HFF-Myc (cell line): Measurements from ENCODE around the gene DGKQ.

Experiments
- DNase-seq: peaks from one replicate; pipeline ENCODE4 v3.0.0-alpha.2; 2011; ENCODE audit warnings: low read depth; ENCODE audit errors: extremely low read depth
- H3K4me3 ChIP-seq: replicated peaks from 2 replicates; pipeline ENCODE4 v1.5.1; 2011; ENCODE audit warnings: low read depth, mild to moderate bottlenecking, control low read depth, low read length
- TF ChIP-seq, protein P1 (sequence below): IDR thresholded peaks from 2 replicates; pipeline ENCODE4 v1.5.1; 2012; ENCODE audit warnings: mild to moderate bottlenecking, low read depth, low read length, control low read depth; ENCODE audit errors: missing control alignments

DGKQ gene

DNA sequence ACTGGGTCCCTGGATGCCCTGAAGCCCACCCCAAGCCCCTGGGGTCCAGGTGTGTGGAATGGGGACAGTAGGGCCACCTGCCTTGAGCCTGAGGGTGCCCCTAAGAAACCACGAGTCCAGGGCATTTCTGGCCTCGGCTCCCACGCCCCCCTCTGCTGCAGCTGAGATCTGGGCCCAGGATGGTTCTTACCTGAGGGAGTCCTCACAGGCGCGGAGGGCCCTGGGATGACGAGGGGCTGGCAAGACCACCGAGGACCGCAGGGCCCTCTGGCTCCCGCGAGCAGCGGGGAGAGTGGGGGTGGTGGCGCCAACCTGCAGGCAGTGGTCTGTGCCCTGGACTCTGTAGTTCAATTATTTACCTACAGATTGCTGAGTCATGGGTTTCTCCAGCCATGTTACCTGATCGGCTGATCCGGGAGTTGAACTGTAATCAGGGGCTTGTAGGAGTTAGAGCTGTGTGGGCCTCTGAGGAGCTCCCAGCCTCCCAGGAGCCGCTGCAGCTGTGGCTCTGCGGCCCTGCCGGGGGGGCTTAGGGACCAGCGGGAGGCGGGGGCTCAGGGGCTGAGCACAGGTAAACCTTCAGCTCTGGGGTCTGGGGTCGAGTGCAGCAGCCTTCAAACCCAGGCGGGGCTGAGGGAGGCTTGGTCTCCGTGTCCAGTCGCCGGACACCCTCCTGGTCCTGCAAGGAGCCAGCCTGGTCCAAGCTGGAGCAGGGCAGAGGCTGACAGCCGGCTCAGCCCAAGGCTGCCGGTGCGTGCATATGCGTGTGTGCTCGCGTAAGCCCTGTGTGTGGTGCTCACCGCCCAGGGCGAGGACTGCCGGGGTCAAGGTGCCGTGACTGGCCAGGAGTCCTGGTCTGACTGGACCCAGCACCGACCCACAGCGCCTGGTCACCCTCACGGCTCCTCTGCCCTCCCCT lies 20.0 kb upstream of the DGKQ start, which contains the start of gene SLC26A1:
Gene SLC26A1 (minus strand): TSS at position 294 of the 919 bp plus-strand sequence. CDS start 1,701 bp downstream, outside the sequence.
- H3K4me3 ChIP-seq, result no peak within 1 kb of the TSS
- TF ChIP-seq, protein P1, sequence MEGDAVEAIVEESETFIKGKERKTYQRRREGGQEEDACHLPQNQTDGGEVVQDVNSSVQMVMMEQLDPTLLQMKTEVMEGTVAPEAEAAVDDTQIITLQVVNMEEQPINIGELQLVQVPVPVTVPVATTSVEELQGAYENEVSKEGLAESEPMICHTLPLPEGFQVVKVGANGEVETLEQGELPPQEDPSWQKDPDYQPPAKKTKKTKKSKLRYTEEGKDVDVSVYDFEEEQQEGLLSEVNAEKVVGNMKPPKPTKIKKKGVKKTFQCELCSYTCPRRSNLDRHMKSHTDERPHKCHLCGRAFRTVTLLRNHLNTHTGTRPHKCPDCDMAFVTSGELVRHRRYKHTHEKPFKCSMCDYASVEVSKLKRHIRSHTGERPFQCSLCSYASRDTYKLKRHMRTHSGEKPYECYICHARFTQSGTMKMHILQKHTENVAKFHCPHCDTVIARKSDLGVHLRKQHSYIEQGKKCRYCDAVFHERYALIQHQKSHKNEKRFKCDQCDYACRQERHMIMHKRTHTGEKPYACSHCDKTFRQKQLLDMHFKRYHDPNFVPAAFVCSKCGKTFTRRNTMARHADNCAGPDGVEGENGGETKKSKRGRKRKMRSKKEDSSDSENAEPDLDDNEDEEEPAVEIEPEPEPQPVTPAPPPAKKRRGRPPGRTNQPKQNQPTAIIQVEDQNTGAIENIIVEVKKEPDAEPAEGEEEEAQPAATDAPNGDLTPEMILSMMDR, result no peak
- no peak for DNase-seq

DNA sequence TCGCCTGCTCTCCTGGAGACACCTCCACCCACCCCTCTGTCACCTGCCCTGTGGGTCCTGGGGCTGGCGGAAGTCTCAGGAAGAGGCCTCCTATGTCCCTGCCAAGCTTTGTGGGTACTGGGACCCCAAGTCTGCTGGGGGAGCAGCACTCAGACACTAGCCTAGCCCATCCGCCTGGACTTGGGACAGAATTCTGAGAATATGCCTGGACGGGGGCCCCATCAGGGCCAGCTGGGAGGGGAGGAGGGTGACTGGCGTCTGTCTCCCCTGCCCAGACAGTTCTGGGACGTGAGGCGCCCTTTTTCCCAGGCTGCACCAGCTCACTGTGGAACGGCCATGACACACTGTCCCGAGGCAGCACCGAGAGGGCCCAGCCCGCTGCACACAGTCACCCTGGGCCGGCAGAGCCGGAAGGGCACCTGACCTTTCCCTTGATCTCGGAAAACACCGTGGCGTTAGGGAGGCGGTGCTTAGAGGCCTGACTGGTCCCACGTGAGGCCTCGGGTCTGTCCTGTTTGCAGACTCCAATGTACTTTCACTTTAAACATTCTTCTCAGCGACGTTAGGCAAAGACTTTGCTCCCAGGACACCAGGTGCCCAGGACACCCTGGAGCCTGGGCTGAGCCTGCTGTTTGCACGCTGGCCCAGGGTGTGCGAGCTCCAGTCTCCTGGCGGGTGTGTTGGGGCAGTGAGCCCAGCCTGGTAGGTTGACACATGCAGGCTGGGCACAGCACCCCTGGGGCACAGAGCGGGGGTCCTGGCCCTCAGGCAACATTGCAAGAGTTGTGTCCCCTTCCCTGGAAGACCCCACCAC lies 19.1 kb upstream of the DGKQ start:
- DNase-seq, result no peak
- no peak overlapping the region for H3K4me3 ChIP-seq
- TF ChIP-seq, protein P1, result no peak

DNA sequence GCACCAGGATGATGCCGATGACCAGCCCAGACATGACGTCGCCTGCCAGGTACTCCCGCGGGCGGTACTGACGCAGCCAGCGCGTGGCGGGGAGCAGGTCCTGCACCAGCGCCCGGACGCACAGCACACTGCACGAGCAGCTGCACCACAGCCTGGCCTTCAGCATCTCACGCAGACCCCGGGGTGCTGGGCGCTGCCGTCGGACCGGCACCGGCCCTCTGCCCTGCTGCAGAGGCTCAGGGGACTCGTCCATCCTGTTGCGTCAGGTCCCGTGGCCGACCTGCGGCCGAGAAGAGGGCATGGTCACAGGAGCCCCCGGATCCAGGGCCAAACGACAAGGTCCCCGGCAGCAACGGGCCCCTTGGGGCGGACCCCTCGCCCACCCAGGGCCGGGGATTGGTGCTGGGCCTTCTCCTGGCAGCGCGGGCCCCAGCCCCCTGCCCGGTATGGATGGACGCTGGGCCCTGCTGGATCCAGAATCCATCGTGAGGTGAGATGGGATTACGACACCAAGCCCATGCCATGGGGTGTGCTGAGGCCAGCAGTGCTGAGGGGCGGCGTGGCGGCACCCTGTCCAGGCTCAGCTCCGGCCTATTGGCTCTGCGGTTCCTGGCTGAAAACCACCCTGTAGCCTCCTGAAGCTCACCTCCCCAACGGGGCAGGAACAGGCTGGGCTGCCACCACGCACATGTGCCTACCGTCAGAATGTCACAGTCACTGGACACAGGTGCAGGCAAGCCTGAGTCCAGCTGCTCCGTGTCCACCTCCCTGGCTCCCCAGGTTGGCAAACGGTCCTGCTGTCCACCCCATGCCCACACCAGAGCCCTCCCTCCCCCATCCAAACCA lies 18.3 kb upstream of the DGKQ start:
- no peak for DNase-seq
- H3K4me3 ChIP-seq, result no peak overlapping the region
- TF ChIP-seq, protein P1, result no peak

DNA sequence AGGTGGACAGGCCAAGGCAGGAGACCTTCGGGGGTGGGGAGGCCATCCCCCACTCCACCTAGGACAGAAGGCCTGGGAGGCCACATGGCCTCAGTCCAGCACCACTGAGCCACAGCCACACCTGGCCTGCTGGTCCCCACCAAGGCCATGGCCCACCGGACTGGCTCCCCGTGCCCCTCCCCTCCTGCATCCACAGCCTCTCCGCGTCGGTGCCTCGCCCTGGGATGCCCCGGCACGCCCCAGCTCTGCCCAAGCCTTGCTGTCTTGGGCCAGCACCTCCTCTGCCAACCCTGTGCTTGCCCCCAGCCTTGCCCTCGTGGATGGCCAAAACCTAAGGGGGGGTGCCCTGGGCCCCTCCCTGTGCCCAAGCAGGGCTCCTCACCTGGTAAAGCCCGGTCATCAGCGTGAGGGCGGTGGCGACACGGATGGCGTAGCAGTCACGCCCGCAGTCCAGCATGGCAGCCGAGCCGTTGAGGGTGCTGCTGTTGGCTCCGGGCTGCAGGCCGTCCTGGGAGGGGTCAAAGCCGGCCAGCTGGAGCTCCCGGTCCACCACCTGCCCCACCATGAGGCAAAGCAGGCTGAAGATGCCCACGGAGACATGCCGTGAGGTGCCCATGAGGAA lies 17.5 kb upstream of the DGKQ start:
- TF ChIP-seq, protein P1, result no peak
- no peak overlapping the region for H3K4me3 ChIP-seq
- DNase-seq, result no peak

DNA sequence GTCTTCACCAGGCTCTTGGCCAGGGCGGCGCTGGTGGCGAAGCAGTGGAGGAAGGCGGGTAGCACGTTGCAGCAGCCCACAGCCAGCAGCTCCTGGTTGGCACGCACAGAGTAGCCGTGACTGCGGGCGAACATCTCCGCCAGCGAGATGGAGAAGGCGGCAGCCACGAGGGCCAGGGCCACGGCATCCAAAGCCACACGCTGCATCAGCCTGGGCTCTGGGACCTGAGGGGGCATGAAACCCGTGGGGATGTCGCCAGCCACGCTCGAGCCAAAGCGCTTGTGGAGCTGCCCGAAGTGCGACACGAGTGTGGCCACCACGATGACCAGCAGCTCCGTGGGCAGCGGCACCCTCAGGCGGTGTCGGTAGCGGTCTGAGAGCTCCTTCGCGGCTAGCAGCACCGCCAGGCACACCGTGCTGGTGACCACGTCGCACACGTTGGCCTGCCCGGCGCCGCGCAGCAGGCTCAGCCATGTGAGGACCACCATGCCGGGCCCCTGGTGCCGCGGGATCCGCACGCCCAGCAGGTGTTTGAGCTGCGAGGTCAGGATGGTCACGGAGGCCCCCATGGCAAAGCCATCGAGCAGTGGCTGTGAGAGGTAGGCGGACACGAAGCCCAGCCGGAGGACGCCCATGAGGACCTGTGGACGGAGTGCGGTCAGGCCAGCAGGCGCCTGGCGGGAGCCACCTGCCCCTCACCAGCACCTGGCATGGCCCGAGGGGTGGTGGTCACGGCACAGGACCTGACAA lies 16.5 kb upstream of the DGKQ start:
- TF ChIP-seq, protein P1, result no peak
- no peak for DNase-seq
- no peak overlapping the region for H3K4me3 ChIP-seq
